Keratinocyte (primary cell): ENCODE data around the gene ASPSCR1. TPM values are rescaled to one million over a fixed set of nuclear protein-coding genes. Genes with fewer than 3 reads are reported as not detected.

Source experiments
- DNase-seq: peaks from one replicate; pipeline ENCODE4 v3.0.0-alpha.2; 2011; ENCODE audit warnings: low read depth, missing footprints, low spot score
- FAIRE-seq: peaks from 2 replicates; lab custom pipeline; 2011; peaks lifted over from hg19 to GRCh38; lab: Jason Lieb, UNC
- H2AFZ ChIP-seq: 2 replicates; pipeline ENCODE4 v1.6.0; 2012; ENCODE audit warnings: low read length, control low read depth, inconsistent platforms; ENCODE audit not compliant: control insufficient read depth
- H3K27ac ChIP-seq: 2 replicates; pipeline ENCODE4 v1.5.1; 2011; ENCODE audit warnings: low read length; ENCODE audit not compliant: control insufficient read depth, insufficient read depth
- H3K27me3 ChIP-seq: 3 replicates; pipeline ENCODE4 v1.6.0; 2011; ENCODE audit warnings: low read length; ENCODE audit not compliant: control insufficient read depth, insufficient read depth; ENCODE audit errors: extremely low read depth
- H3K36me3 ChIP-seq, 2 experiments: 2 replicates in 1 of 2; 3 replicates in 1 of 2; pipeline ENCODE4 v1.5.1; 2011; ENCODE audit warnings: low read length in 2 of 2, mild to moderate bottlenecking in 1 of 2; ENCODE audit not compliant: control insufficient read depth in 2 of 2, insufficient read depth in 2 of 2; ENCODE audit errors: extremely low read depth in 1 of 2
- H3K4me1 ChIP-seq: 3 replicates; pipeline ENCODE4 v1.5.1; 2011; ENCODE audit warnings: low read length; ENCODE audit not compliant: control insufficient read depth, insufficient read depth; ENCODE audit errors: extremely low read depth
- H3K4me2 ChIP-seq: 3 replicates; pipeline ENCODE4 v1.6.0; 2011; ENCODE audit warnings: low read depth, low read length; ENCODE audit not compliant: control insufficient read depth, insufficient read depth; ENCODE audit errors: extremely low read depth
- H3K4me3 ChIP-seq, 3 experiments: fragments of 200-600 bp in 1 of 3; sonication (generic) in 1 of 3; 2 replicates in 2 of 3; 3 replicates in 1 of 3; pipeline ENCODE4 v1.5.1; 2011 to 2016; ENCODE audit warnings: low read length in 3 of 3, mild to moderate bottlenecking in 3 of 3, control low read depth in 2 of 3, inconsistent platforms in 1 of 3, low read depth in 1 of 3, mixed read lengths in 1 of 3, mixed run types in 1 of 3, moderate library complexity in 1 of 3; ENCODE audit not compliant: control insufficient read depth in 2 of 3, insufficient read depth in 2 of 3; ENCODE audit errors: extremely low read depth in 1 of 3
- H3K79me2 ChIP-seq: 2 replicates; pipeline ENCODE4 v1.6.0; 2012; ENCODE audit warnings: low read length; ENCODE audit not compliant: control insufficient read depth, insufficient read depth
- H3K9ac ChIP-seq: 3 replicates; pipeline ENCODE4 v1.6.0; 2011; ENCODE audit warnings: low read length; ENCODE audit not compliant: control insufficient read depth, insufficient read depth; ENCODE audit errors: extremely low read depth
- H3K9me1 ChIP-seq: 3 replicates; pipeline ENCODE4 v1.6.0; 2011; ENCODE audit warnings: low read length; ENCODE audit not compliant: control insufficient read depth, insufficient read depth; ENCODE audit errors: extremely low read depth
- H3K9me3 ChIP-seq: 2 replicates; pipeline ENCODE4 v1.5.1; 2012; ENCODE audit warnings: low read depth, low read length; ENCODE audit not compliant: control insufficient read depth
- H4K20me1 ChIP-seq: 3 replicates; pipeline ENCODE4 v1.6.0; 2011; ENCODE audit warnings: low read length; ENCODE audit not compliant: control insufficient read depth, insufficient read depth; ENCODE audit errors: extremely low read depth
- EZH2 ChIP-seq: IDR thresholded peaks from one replicate; pipeline ENCODE4 v1.6.1; 2012; ENCODE audit warnings: inconsistent platforms, mild to moderate bottlenecking, low read length, moderate library complexity
- dilution Hi-C: fragments of 300-500 bp; cut with MboI; formaldehyde crosslinking; loops from one replicate; pipeline ENCODE4 v1.7.0; 2020; ENCODE audit warnings: low sequenced_read_pairs; ENCODE audit not compliant: extremely low pct_ligation_motif_present
- polyA plus RNA-seq, 5 experiments: library from polyadenylated mRNA; depleted of rRNA in 3 of 5; stranded (reverse) in 3 of 5; stranded (forward) in 1 of 5; unstranded in 1 of 5; fragments of >200 nt; gene quantifications; 1 replicate in 1 of 5; 2 replicates in 3 of 5; 3 replicates in 1 of 5; pipeline versions ENCODE4 v1.2.1 to v1.2.3, GENCODE V29; 2011 to 2012; ENCODE audit warnings: missing spikeins in 2 of 5, low read depth in 1 of 5, low replicate concordance in 1 of 5
- TF ChIP-seq, protein P1 (sequence below), 3 experiments: IDR thresholded peaks in 1 of 3; conservative IDR thresholded peaks in 1 of 3; optimal IDR thresholded peaks in 1 of 3; 2 replicates in 2 of 3; 3 replicates in 1 of 3; pipeline versions ENCODE3 to v1.5.1; 2011; ENCODE audit warnings: low read length in 3 of 3, mild to moderate bottlenecking in 3 of 3, moderate library complexity in 2 of 3, control low read depth in 1 of 3, inconsistent platforms in 1 of 3; ENCODE audit not compliant: insufficient read depth in 2 of 3; ENCODE audit errors: extremely low read depth in 1 of 3

Gene ASPSCR1
- polyA plus RNA-seq, 1 donor (not counting 4 experiments of a cell fraction or from before 2014, with no cell fraction given): 5.2 TPM

- TF ChIP-seq EZH2: no peak
- TF ChIP-seq, protein P1, sequence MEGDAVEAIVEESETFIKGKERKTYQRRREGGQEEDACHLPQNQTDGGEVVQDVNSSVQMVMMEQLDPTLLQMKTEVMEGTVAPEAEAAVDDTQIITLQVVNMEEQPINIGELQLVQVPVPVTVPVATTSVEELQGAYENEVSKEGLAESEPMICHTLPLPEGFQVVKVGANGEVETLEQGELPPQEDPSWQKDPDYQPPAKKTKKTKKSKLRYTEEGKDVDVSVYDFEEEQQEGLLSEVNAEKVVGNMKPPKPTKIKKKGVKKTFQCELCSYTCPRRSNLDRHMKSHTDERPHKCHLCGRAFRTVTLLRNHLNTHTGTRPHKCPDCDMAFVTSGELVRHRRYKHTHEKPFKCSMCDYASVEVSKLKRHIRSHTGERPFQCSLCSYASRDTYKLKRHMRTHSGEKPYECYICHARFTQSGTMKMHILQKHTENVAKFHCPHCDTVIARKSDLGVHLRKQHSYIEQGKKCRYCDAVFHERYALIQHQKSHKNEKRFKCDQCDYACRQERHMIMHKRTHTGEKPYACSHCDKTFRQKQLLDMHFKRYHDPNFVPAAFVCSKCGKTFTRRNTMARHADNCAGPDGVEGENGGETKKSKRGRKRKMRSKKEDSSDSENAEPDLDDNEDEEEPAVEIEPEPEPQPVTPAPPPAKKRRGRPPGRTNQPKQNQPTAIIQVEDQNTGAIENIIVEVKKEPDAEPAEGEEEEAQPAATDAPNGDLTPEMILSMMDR (optimal IDR thresholded peaks at IDR 0.05 in 1 of 3, IDR thresholded peaks at IDR 0.05 in 1 of 3, conservative IDR thresholded peaks at IDR 0.05 in 1 of 3; ENCODE audit: extremely low read depth in 1 of 3, insufficient read depth in 2 of 3, low read length in 3 of 3): no peak
- Histone ChIP-seq H3K27ac (no peak overlapping the region), H3K9ac (no peak overlapping the region), H3K9me1 (no peaks in the 10 kb centered on the region), H3K79me2 (no peaks in the 10 kb centered on the region), H3K4me2 (no peak overlapping the region), H3K27me3 (peaks cover 65% of the 10 kb centered on the region), H3K4me3 (no peak overlapping the region), H4K20me1 (no peaks in the 10 kb centered on the region), H3K9me3 (no peaks in the 10 kb centered on the region), H3K4me1 (peaks cover 2% of the 10 kb centered on the region), H2AFZ (no peak overlapping the region), H3K36me3 (no peaks in the 10 kb centered on the region)
- dilution Hi-C loops: no loop called here
- DNase-seq: no peak
- no peak for FAIRE-seq
Observed at GRCh38 chr17:81966343-81967243, 10.8 kb upstream of the ASPSCR1 start.

DNA sequence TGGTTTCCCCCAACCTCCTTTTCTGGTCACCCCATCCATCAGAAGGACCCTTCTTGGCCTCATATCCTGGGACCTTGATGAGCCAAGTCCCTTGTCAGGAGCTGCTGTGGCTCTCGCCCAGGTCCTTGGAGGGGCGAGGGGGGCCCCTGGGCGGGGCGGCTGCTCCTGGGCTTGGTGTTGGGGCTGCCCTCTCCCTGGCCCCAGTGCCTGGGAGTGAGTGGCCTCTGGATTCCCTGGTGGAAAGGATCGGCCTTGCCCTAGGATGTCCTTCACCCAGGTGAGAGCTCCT lies 10.2 kb upstream of the ASPSCR1 start:
- TF ChIP-seq EZH2: no peak
- TF ChIP-seq, protein P1 (optimal IDR thresholded peaks at IDR 0.05 in 1 of 3, IDR thresholded peaks at IDR 0.05 in 1 of 3, conservative IDR thresholded peaks at IDR 0.05 in 1 of 3; ENCODE audit: extremely low read depth in 1 of 3, insufficient read depth in 2 of 3, low read length in 3 of 3): no peak
- no peak overlapping the region for H2AFZ ChIP-seq
- DNase-seq (no peak), FAIRE-seq (no peak)
- dilution Hi-C loops: no loop called here
- no peaks in the 10 kb centered on the region for H3K9me1 ChIP-seq
- H3K36me3 ChIP-seq: no peaks in the 10 kb centered on the region
- H3K9me3 ChIP-seq: no peaks in the 10 kb centered on the region
- H3K27me3 ChIP-seq: peaks cover 59% of the 10 kb centered on the region
- H3K4me2 ChIP-seq: no peak overlapping the region
- no peak overlapping the region for H3K9ac ChIP-seq
- H3K27ac ChIP-seq: no peak overlapping the region
- H3K4me3 ChIP-seq: no peak overlapping the region
- H3K79me2 ChIP-seq: no peaks in the 10 kb centered on the region
- peaks cover 2% of the 10 kb centered on the region for H3K4me1 ChIP-seq
- H4K20me1 ChIP-seq: no peaks in the 10 kb centered on the region
